GM12878 (cell line): ENCODE measurements around the gene MLPH. TPM values are rescaled to one million over a fixed set of nuclear protein-coding genes. Genes with fewer than 3 reads are reported as not detected.

Source experiments
- ATAC-seq: fragments of 200-7000 bp; cut with Tn5 transposase; 3 replicates; pipeline ENCODE4 v1.9.1; 2020; ENCODE audit warnings: mild to moderate bottlenecking, moderate library complexity
- BruUV-seq: library from RNA; stranded (reverse); fragments of 400-500 nt; replicated peaks from 2 replicates; lab custom pipeline; 2021; lab: Mats Ljungman, UMichigan
- CTCF ChIA-PET: fragments of 300-600 bp; sonication (Branson Sonifier 250); formaldehyde crosslinking; extraction: SDS; loops from one replicate; lab custom pipeline; 2021; ENCODE audit warnings: inconsistent platforms; lab: Yijun Ruan, JAX
- POLR2A ChIA-PET: fragments of 350-600 bp; formaldehyde crosslinking; extraction: SDS; loops from one replicate; lab custom pipeline; 2021; ENCODE audit warnings: inconsistent platforms; lab: Charles Lee
- RAD21 ChIA-PET: fragments of 300-600 bp; sonication (Branson Sonifier 250); formaldehyde crosslinking; loops from one replicate; lab custom pipeline; 2023; ENCODE audit warnings: antibody characterized with exemption; ENCODE audit not compliant: unreplicated experiment; lab: Charles Lee
- SMC1A ChIA-PET: fragments of 300-600 bp; sonication (Branson Sonifier 250); formaldehyde crosslinking; loops from one replicate; lab custom pipeline; 2023; ENCODE audit not compliant: unreplicated experiment, uncharacterized antibody; lab: Charles Lee
- DNase-seq: peaks from one replicate; pipeline ENCODE4 v3.0.0-alpha.2; 2011; ENCODE audit warnings: low read depth, low spot score
- FAIRE-seq: peaks from 3 replicates; lab custom pipeline; 2011; peaks lifted over from hg19 to GRCh38; lab: Jason Lieb, UNC
- H2AFZ ChIP-seq: 2 replicates; pipeline ENCODE4 v1.6.0; 2011; ENCODE audit warnings: low read depth, low read length, control low read depth; ENCODE audit not compliant: control insufficient read depth
- H3K27ac ChIP-seq: 2 replicates; pipeline ENCODE4 v1.5.1; 2011; ENCODE audit warnings: control low read depth; ENCODE audit not compliant: control insufficient read depth, insufficient read depth
- H3K27me3 ChIP-seq, 2 experiments: replicated peaks in 1 of 2; 2 replicates each; pipeline versions ENCODE4 v1.6.0 to v1.6.1; 2011; ENCODE audit warnings: low read length in 1 of 2; ENCODE audit not compliant: control insufficient read depth in 2 of 2, insufficient read depth in 2 of 2
- H3K36me3 ChIP-seq, 2 experiments: 2 replicates each; pipeline ENCODE4 v1.5.1; 2011; ENCODE audit warnings: low read length in 1 of 2; ENCODE audit not compliant: control insufficient read depth in 2 of 2, insufficient read depth in 2 of 2
- H3K4me1 ChIP-seq: 2 replicates; pipeline ENCODE4 v1.6.1; 2011; ENCODE audit warnings: mild to moderate bottlenecking, low read length, moderate library complexity, mixed read lengths; ENCODE audit not compliant: control insufficient read depth, insufficient read depth
- H3K4me2 ChIP-seq: 2 replicates; pipeline ENCODE4 v1.6.0; 2011; ENCODE audit warnings: control low read depth; ENCODE audit not compliant: control insufficient read depth, insufficient read depth
- H3K4me3 ChIP-seq: fragments of 200-600 bp; sonication (generic); 2 replicates; pipeline ENCODE4 v1.5.1; 2016
- H3K79me2 ChIP-seq: 2 replicates; pipeline ENCODE4 v1.6.0; 2011; ENCODE audit warnings: low read length; ENCODE audit not compliant: control insufficient read depth, insufficient read depth
- H3K9ac ChIP-seq: 2 replicates; pipeline ENCODE4 v1.8.0; 2011; ENCODE audit warnings: low read length, control low read depth, mixed read lengths; ENCODE audit not compliant: control insufficient read depth, insufficient read depth
- H3K9me3 ChIP-seq: replicated peaks from 3 replicates; pipeline ENCODE4 v1.5.1; 2011; ENCODE audit warnings: mild to moderate bottlenecking, low read length; ENCODE audit not compliant: control insufficient read depth, insufficient read depth
- H4K20me1 ChIP-seq: 2 replicates; pipeline ENCODE4 v1.6.0; 2011; ENCODE audit not compliant: control insufficient read depth, insufficient read depth
- CBX3 ChIP-seq: fragments of 200-600 bp; sonication (generic); IDR thresholded peaks from 2 replicates; pipeline ENCODE4 v1.6.1; 2016; ENCODE audit warnings: low read depth, borderline replicate concordance
- E2F8 ChIP-seq: fragments of 450-650 bp; IDR thresholded peaks from 2 replicates; pipeline ENCODE4 v1.6.1; 2018; ENCODE audit warnings: mild to moderate bottlenecking, low read depth, moderate library complexity; ENCODE audit not compliant: partially characterized antibody
- GATAD2B ChIP-seq: fragments of 450-650 bp; conservative IDR thresholded peaks from 2 replicates; pipeline ENCODE4 v1.6.1; 2017; ENCODE audit warnings: low read depth, mild to moderate bottlenecking, moderate library complexity
- IRF3 ChIP-seq: fragments of 450-650 bp; IDR thresholded peaks from 2 replicates; pipeline ENCODE4 v1.6.1; 2014; ENCODE audit warnings: mild to moderate bottlenecking
- JUNB ChIP-seq: IDR thresholded peaks from 2 replicates; pipeline ENCODE4 v1.6.1; 2016; ENCODE audit warnings: antibody characterized with exemption, mild to moderate bottlenecking
- POLR2AphosphoS2 ChIP-seq: IDR thresholded peaks from 2 replicates; pipeline ENCODE4 v1.6.1; 2011; ENCODE audit warnings: low read depth, mild to moderate bottlenecking, low read length, improper control_type of control experiment, moderate library complexity
- RAD21 ChIP-seq: IDR thresholded peaks from 2 replicates; pipeline ENCODE4 v1.6.1; 2011; ENCODE audit warnings: mild to moderate bottlenecking, low read depth, low read length, moderate library complexity; ENCODE audit not compliant: insufficient read depth
- REST ChIP-seq: IDR thresholded peaks from 2 replicates; pipeline ENCODE4 v1.6.1; 2012; ENCODE audit warnings: mild to moderate bottlenecking, low read depth, low read length
- SMC3 ChIP-seq: IDR thresholded peaks from 2 replicates; pipeline ENCODE4 v1.6.1; 2011; ENCODE audit warnings: low read length, improper control_type of control experiment, borderline replicate concordance
- SP1 ChIP-seq: IDR thresholded peaks from one replicate; pipeline ENCODE4 v1.6.1; 2011; ENCODE audit warnings: low read depth, low read length
- TCF12 ChIP-seq: IDR thresholded peaks from 2 replicates; pipeline ENCODE4 v1.6.1; 2011; ENCODE audit warnings: low read depth, mild to moderate bottlenecking, low read length
- YBX1 ChIP-seq: fragments of 450-650 bp; IDR thresholded peaks from 2 replicates; pipeline ENCODE4 v1.6.1; 2016; ENCODE audit warnings: antibody characterized with exemption
- ZNF24 ChIP-seq: fragments of 450-650 bp; IDR thresholded peaks from 2 replicates; pipeline ENCODE4 v1.6.1; 2017; ENCODE audit warnings: antibody characterized with exemption, mild to moderate bottlenecking
- WGBS: methylation state at CpG from one replicate; pipeline ENCODE4 v1.1.6; 2016; ENCODE audit warnings: low lambda C conversion rate; ENCODE audit not compliant: insufficient replicate concordance, insufficient coverage; ENCODE audit errors: missing lambda C conversion rate; 5-methylcytosine and 5-hydroxymethylcytosine counted together
- in situ Hi-C: fragments of 300-500 bp; cut with MboI; formaldehyde crosslinking; loops from 9 replicates; pipeline ENCODE4 v1.14.3; 2018; ENCODE audit warnings: mixed read lengths
- intact Hi-C: fragments of 100-400 bp; cut with micrococcal nuclease; formaldehyde crosslinking; loops from one replicate; pipeline ENCODE4 v1.14.2; 2022; ENCODE audit not compliant: unreplicated experiment
- polyA plus RNA-seq, 11 experiments: library from polyadenylated mRNA; depleted of rRNA in 4 of 11; unstranded in 6 of 11; stranded (reverse) in 5 of 11; fragments of >200 nt; fragmentation: Nextera tagmentation in 4 of 11; fragmentation: Illumina TruSeq in 1 of 11; extraction: Ambion mirVana in 4 of 11; extraction: Trizol in 1 of 11; gene quantifications; 1 replicate in 1 of 11; 2 replicates in 10 of 11; pipeline versions ENCODE4 v1.2.1 to v1.2.3, GENCODE V29; 2011 to 2016; ENCODE audit warnings: inconsistent platforms in 2 of 11, missing spikeins in 2 of 11, low read depth in 1 of 11
- total RNA-seq, 4 experiments: library from RNA; depleted of rRNA in 3 of 4; stranded (reverse); fragments of >200 nt in 3 of 4; fragmentation: Illumina TruSeq in 1 of 4; extraction: Trizol in 1 of 4; gene quantifications; 2 replicates each; pipeline versions ENCODE4 v1.2.1 to v1.2.3, GENCODE V29; 2013 to 2021

MLPH gene
- total and polyA plus RNA-seq, 10 of the 15 experiments (the other 5 are each of a cell fraction or from before 2014, with no cell fraction given): 0.16 to 0.85 TPM; not detected in 8

GRCh38 chr2:237539681-237540080 lies 52.6 kb downstream of the MLPH start:
- CTCF ChIA-PET: interaction anchor here (2.0 to 2.8 kb wide), 2 partner anchors 27 to 32 kb away, joined by 9 to 18 read pairs; no protein-coding TSS in a partner anchor

More at GRCh38 chr2:237539681-237540080, 52.6 kb downstream of the MLPH start:
- H3K9ac ChIP-seq: no peak overlapping the region
- WGBS: 26% methylated on average over 6 of the region's 6 CpGs
- no peak overlapping the region for H2AFZ ChIP-seq
- no peak for ATAC-seq
- no peak overlapping the region for H3K4me3 ChIP-seq
- TF ChIP-seq JUNB: no peak
- no peak for TF ChIP-seq CBX3
- no peak for TF ChIP-seq TCF12
- no peak for TF ChIP-seq SMC3
- no peak for TF ChIP-seq GATAD2B
- no peak for TF ChIP-seq IRF3
- no peak for TF ChIP-seq YBX1
- TF ChIP-seq ZNF24: no peak
- no peak for TF ChIP-seq POLR2AphosphoS2
- TF ChIP-seq SP1: no peak
- TF ChIP-seq RAD21: no peak
- no peak for TF ChIP-seq E2F8
- no peak for TF ChIP-seq REST
- TF ChIP-seq, all 136 proteins: peak for 0
- RAD21 ChIA-PET: interaction anchor here (0.5 to 2.8 kb wide), 3 partner anchors 27 to 33 kb away, joined by 3 to 13 read pairs (median 13); no protein-coding TSS in a partner anchor
- SMC1A ChIA-PET: interaction anchor here (0.7 to 3.5 kb wide), 5 partner anchors 11 to 33 kb away, joined by 3 to 16 read pairs (median 4); no protein-coding TSS in a partner anchor
- no peak overlapping the region for H3K27ac ChIP-seq
- H3K79me2 ChIP-seq: no peaks in the 10 kb centered on the region
- H3K4me1 ChIP-seq: peaks cover 6% of the 10 kb centered on the region; the same call in 1 of the 2 replicates
- no peak overlapping the region for H3K4me2 ChIP-seq
- intact Hi-C loops: no loop called here
- H3K27me3 ChIP-seq: peaks cover 0 to 3% of the 10 kb centered on the region in 2 experiments; a peak in 1 of 4 replicates
- no TSS peak for BruUV-seq
- no peaks in the 10 kb centered on the region; the same call in 2 of the 3 replicates for H3K9me3 ChIP-seq
- H4K20me1 ChIP-seq: no peaks in the 10 kb centered on the region
- in situ Hi-C loops: no loop called here
- no peak for FAIRE-seq
- POLR2A ChIA-PET: interaction anchor here (2.5 kb wide), 1 partner anchor 17 kb away, joined by 11 read pairs; no protein-coding TSS in a partner anchor
- no peak for DNase-seq
- H3K36me3 ChIP-seq: no peaks in the 10 kb centered on the region
